LNCAP (cell line): ENCODE measurements around the gene NKAIN2.

Experiments
- TF ChIP-seq, protein P1 (sequence below): fragments of 450-650 bp; IDR thresholded peaks from 2 replicates; pipeline ENCODE4 v1.5.1; 2017; ENCODE audit warnings: mild to moderate bottlenecking

The NKAIN2 gene

GRCh38 chr6:124131779-124132178, 328.1 kb downstream of the NKAIN2 start:
- TF ChIP-seq, protein P1, sequence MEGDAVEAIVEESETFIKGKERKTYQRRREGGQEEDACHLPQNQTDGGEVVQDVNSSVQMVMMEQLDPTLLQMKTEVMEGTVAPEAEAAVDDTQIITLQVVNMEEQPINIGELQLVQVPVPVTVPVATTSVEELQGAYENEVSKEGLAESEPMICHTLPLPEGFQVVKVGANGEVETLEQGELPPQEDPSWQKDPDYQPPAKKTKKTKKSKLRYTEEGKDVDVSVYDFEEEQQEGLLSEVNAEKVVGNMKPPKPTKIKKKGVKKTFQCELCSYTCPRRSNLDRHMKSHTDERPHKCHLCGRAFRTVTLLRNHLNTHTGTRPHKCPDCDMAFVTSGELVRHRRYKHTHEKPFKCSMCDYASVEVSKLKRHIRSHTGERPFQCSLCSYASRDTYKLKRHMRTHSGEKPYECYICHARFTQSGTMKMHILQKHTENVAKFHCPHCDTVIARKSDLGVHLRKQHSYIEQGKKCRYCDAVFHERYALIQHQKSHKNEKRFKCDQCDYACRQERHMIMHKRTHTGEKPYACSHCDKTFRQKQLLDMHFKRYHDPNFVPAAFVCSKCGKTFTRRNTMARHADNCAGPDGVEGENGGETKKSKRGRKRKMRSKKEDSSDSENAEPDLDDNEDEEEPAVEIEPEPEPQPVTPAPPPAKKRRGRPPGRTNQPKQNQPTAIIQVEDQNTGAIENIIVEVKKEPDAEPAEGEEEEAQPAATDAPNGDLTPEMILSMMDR, result no peak

GRCh38 chr6:124132256-124132655, 328.6 kb downstream of the NKAIN2 start:
- TF ChIP-seq, protein P1, result no peak

DNA sequence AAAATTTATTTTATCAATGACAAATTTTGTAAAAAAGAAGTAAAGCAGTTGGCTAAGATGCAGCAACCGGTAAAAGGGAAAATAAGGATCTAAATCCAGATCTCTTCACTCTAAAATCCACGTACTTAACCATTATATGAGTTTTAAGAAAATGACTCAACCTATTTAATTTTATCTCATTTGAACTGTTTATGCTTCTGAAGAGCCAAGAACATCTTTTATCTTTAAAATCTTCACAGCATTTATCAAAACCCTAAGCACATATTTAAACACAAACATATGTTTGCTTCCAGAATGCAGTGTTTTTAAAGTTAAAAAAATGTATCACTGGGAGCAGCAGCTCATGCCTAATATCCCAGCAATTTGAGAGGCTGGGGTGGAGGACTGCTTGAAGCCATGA, 339.2 kb downstream of the NKAIN2 start:
- TF ChIP-seq, protein P1, result no peak

DNA sequence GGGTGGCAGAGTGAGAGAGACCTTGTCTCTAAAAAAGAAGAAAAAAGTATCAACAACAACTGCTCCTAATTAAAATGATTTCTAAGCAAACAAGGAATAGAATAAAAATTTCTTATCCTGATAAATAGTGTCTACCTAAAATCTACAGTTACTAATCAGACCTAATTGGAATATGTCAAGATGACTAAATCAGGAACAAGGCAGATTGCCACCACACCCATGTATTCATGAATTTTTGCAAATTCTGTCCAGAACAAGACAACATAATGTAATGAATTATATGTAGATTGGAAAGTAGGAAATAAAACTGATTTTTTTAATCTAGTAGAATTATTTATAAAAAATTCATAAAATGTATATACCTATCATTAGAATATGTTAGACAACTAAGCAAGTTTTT, 339.8 kb downstream of the NKAIN2 start:
- TF ChIP-seq, protein P1, result no peak

- TF ChIP-seq, protein P1, result no peak
Measured at GRCh38 chr6:124147621-124148020, 344.0 kb downstream of the NKAIN2 start.

DNA sequence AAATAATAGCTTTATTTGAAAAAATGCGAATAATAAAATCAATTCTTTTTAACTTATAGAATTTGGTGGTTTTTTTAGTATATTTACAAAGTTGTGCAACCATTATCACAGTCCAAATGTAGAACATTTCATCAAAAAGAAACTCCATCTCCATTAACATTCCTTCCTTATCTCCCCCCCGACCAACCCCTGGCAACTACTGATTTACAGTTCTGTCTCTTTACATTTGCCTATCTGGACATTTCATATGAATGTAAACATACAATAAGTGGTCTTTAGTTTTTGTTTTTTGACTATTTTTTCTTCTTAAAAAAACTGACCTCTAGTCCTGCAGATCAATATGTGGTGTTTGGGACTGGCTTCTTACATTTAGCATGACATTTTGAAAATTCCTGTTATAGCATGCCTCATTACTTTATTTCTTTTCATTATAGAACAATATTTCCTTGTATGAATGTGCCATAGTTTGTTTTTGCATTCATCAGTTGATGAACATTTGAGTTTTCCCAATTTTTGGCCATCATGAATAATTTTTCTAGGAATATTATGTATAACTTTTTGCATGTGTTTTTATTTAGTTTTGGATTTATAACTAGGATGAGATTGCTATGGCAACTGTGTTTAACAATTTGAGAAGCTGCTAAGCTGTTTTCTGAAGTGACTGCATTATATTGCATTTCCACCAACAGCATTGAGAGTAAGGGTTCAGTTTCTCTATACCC, 344.7 kb downstream of the NKAIN2 start:
- TF ChIP-seq, protein P1, result no peak

GRCh38 chr6:124149646-124150045, 346.0 kb downstream of the NKAIN2 start:
- TF ChIP-seq, protein P1, result no peak

GRCh38 chr6:124158024-124158423, 354.4 kb downstream of the NKAIN2 start:
- TF ChIP-seq, protein P1, result no peak
